Smooth muscle cell (in vitro differentiated cells): ENCODE measurements around the gene ARHGAP45. TPM values are rescaled to one million over a fixed set of nuclear protein-coding genes. Genes with fewer than 3 reads are reported as not detected.

Experiments
- DNase-seq: peaks from one replicate; lab custom pipeline; 2025; ENCODE audit not compliant: unreplicated experiment; lab: John Stamatoyannopoulos, UW
- H2AFZ ChIP-seq: fragments of 200-600 bp; sonication (generic); 2 replicates; pipeline ENCODE4 v1.6.0; 2016; ENCODE audit warnings: antibody characterized with exemption, low read depth, mild to moderate bottlenecking
- H3F3A ChIP-seq: fragments of 200-600 bp; sonication (generic); 2 replicates; pipeline ENCODE4 v1.6.0; 2017; ENCODE audit warnings: antibody characterized with exemption, low read depth
- H3K27ac ChIP-seq: fragments of 200-600 bp; sonication (generic); 2 replicates; pipeline ENCODE4 v1.5.1; 2016; ENCODE audit warnings: low read depth, mild to moderate bottlenecking
- H3K27me3 ChIP-seq: fragments of 200-600 bp; sonication (generic); 2 replicates; pipeline ENCODE4 v1.6.1; 2016; ENCODE audit warnings: low read depth, mild to moderate bottlenecking
- H3K36me3 ChIP-seq: fragments of 200-600 bp; sonication (generic); 2 replicates; pipeline ENCODE4 v1.5.1; 2016; ENCODE audit warnings: low read depth
- H3K4me1 ChIP-seq: fragments of 200-600 bp; sonication (generic); 2 replicates; pipeline ENCODE4 v1.5.1; 2016; ENCODE audit warnings: low read depth
- H3K4me2 ChIP-seq: fragments of 200-600 bp; sonication (generic); 2 replicates; pipeline ENCODE4 v1.6.0; 2016; ENCODE audit warnings: mild to moderate bottlenecking
- H3K4me3 ChIP-seq: fragments of 200-600 bp; sonication (generic); 2 replicates; pipeline ENCODE4 v1.5.1; 2016; ENCODE audit warnings: mild to moderate bottlenecking
- H3K79me2 ChIP-seq: fragments of 200-600 bp; sonication (generic); 2 replicates; pipeline ENCODE4 v1.6.0; 2016; ENCODE audit warnings: low read depth, mild to moderate bottlenecking
- H3K9ac ChIP-seq: fragments of 200-600 bp; sonication (generic); 2 replicates; pipeline ENCODE4 v1.6.0; 2016; ENCODE audit warnings: low read depth
- H3K9me3 ChIP-seq: fragments of 200-600 bp; sonication (generic); replicated peaks from 2 replicates; pipeline ENCODE4 v1.5.1; 2016; ENCODE audit warnings: low read depth
- H4K20me1 ChIP-seq: fragments of 200-600 bp; sonication (generic); 2 replicates; pipeline ENCODE4 v1.6.0; 2016; ENCODE audit warnings: low read depth
- WGBS: methylation state at CpG from one replicate; pipeline ENCODE4 v1.1.7; 2016; ENCODE audit warnings: low lambda C conversion rate; 5-methylcytosine and 5-hydroxymethylcytosine counted together
- polyA plus RNA-seq: library from polyadenylated mRNA; unstranded; fragments of >200 nt; fragmentation: Nextera tagmentation; extraction: Ambion mirVana; gene quantifications from 2 replicates; pipeline ENCODE4 v1.2.1, GENCODE V29; 2016
- total RNA-seq: library from RNA; depleted of rRNA; stranded (reverse); fragments of >200 nt; gene quantifications from 2 replicates; pipeline ENCODE4 v1.2.3, GENCODE V29; 2014
- TF ChIP-seq, protein P1 (sequence below): fragments of 200-600 bp; sonication (generic); IDR thresholded peaks from 2 replicates; pipeline ENCODE4 v1.5.1; 2017; ENCODE audit warnings: borderline replicate concordance, mild to moderate bottlenecking, antibody characterized with exemption; ENCODE audit not compliant: insufficient read depth, poor library complexity, severe bottlenecking

ARHGAP45 gene
- total and polyA plus RNA-seq, 2 experiments from 2014 or later, result 4.4 to 8.0 TPM

DNA sequence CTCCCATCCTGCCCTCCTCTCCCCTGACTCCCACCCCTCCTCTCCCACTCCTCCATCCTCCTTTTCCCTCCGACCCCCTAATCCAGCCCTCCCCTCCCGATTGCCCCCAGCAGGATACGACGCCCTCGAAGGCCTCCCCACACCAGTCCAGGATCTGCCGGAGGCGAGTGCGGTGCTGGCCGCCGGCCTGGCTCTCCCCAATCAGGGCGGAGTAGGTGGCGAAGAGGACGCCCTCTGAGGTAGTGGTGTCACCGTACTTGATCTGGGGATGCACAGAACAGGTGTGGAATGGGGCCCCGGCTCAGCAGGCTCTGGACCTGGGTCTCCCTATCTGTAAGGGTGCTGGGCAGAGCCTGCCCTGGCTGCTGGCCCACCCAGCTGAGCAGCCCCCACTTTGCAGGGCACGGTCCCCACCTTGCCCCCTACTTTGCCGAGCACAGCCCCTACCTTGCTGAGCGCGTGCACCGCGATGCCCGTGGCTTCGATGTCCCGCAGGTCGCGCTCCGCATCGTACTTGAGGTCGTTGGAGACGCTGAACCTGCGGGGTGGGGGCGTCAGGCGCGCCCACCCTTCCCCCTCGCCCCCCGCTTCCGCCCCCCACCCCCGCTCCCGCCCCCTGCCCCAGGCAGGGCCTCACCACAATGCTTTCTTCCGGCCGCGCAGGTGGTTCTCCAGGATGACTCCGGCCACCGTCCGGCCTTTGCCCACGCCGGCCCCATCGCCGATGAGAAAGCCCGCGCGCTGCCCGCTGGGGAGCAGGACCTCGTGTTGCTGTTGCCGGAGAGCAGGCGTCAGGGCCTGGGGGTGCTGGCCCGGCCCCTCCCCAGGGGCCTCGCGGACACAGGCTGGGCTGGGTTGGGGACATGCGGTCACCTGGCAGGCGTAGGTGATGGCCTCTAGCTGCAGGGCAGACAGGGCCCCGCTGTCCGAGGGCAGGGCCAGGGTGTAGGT lies 55.3 kb downstream of the ARHGAP45 start:
- Histone ChIP-seq H3K4me1 (no peaks in the 10 kb centered on the region), H3K9ac (no peak overlapping the region), H3K79me2 (peaks cover 32% of the 10 kb centered on the region), H3K27ac (no peak overlapping the region), H3K4me3 (no peak overlapping the region), H3K4me2 (no peak overlapping the region), H3F3A (no peaks in the 10 kb centered on the region), H3K27me3 (no peaks in the 10 kb centered on the region), H3K36me3 (no peaks in the 10 kb centered on the region), H2AFZ (no peak overlapping the region), H3K9me3 (no peaks in the 10 kb centered on the region), H4K20me1 (peaks cover 54% of the 10 kb centered on the region)
- TF ChIP-seq, protein P1, sequence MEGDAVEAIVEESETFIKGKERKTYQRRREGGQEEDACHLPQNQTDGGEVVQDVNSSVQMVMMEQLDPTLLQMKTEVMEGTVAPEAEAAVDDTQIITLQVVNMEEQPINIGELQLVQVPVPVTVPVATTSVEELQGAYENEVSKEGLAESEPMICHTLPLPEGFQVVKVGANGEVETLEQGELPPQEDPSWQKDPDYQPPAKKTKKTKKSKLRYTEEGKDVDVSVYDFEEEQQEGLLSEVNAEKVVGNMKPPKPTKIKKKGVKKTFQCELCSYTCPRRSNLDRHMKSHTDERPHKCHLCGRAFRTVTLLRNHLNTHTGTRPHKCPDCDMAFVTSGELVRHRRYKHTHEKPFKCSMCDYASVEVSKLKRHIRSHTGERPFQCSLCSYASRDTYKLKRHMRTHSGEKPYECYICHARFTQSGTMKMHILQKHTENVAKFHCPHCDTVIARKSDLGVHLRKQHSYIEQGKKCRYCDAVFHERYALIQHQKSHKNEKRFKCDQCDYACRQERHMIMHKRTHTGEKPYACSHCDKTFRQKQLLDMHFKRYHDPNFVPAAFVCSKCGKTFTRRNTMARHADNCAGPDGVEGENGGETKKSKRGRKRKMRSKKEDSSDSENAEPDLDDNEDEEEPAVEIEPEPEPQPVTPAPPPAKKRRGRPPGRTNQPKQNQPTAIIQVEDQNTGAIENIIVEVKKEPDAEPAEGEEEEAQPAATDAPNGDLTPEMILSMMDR, result no peak
- WGBS, result 97% methylated on average over 47 of the region's 63 CpGs
- no peak for DNase-seq

DNA sequence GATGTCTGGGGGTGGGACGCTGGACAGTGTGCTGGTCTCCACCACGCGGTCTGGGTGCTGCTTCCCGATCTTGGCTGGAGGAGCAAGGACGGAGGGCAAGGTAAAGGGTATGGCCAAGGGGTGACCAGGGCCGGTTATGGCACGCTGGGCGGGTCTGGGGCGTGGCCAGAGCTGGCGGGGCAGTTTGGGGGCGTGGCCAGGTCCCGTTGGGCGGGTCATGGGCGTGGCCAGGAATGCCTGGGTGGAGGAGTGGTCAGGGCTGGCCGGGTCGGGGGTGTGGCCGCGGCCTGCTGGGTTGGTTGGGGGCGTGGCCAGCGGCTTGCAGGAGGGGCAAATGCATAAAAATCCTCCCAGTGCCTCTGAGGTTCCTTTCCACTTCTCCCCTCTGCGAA lies 56.0 kb downstream of the ARHGAP45 start:
- Histone ChIP-seq H3K4me3 (no peak overlapping the region), H4K20me1 (peaks cover 61% of the 10 kb centered on the region), H3K4me2 (no peak overlapping the region), H3K79me2 (peaks cover 39% of the 10 kb centered on the region), H3F3A (no peaks in the 10 kb centered on the region), H3K4me1 (no peaks in the 10 kb centered on the region), H2AFZ (no peak overlapping the region), H3K9me3 (no peaks in the 10 kb centered on the region), H3K27me3 (no peaks in the 10 kb centered on the region), H3K9ac (no peak overlapping the region), H3K36me3 (no peaks in the 10 kb centered on the region), H3K27ac (no peak overlapping the region)
- peak; percentile 15 for DNase-seq
- TF ChIP-seq, protein P1, result no peak
- 64% methylated on average over 17 of the region's 21 CpGs for WGBS

GRCh38 chr19:1123381-1123780 lies 56.4 kb downstream of the ARHGAP45 start:
- WGBS, result 98% methylated on average over 20 of the region's 20 CpGs
- H3K36me3 ChIP-seq, result no peaks in the 10 kb centered on the region

More at GRCh38 chr19:1123381-1123780, 56.4 kb downstream of the ARHGAP45 start:
- no peaks in the 10 kb centered on the region for H3K27me3 ChIP-seq
- no peaks in the 10 kb centered on the region for H3K9me3 ChIP-seq
- no peak overlapping the region for H3K4me3 ChIP-seq
- H3K79me2 ChIP-seq, result peaks cover 43% of the 10 kb centered on the region
- DNase-seq, result no peak
- no peak overlapping the region for H3K9ac ChIP-seq
- H3K27ac ChIP-seq, result no peak overlapping the region
- H3F3A ChIP-seq, result no peaks in the 10 kb centered on the region
- no peak overlapping the region for H3K4me2 ChIP-seq
- H4K20me1 ChIP-seq, result peaks cover 64% of the 10 kb centered on the region
- TF ChIP-seq, protein P1, result no peak
- no peaks in the 10 kb centered on the region for H3K4me1 ChIP-seq
- no peak overlapping the region for H2AFZ ChIP-seq
